SH-SY5Y (cell line): ENCODE data around the gene RBFOX1.

Experiments
- GATA2 ChIP-seq: IDR thresholded peaks from 2 replicates; pipeline ENCODE4 v1.6.1; 2011; ENCODE audit warnings: mild to moderate bottlenecking, low read depth, low read length
- GATA3 ChIP-seq: IDR thresholded peaks from 2 replicates; pipeline ENCODE4 v1.6.1; 2011; ENCODE audit warnings: low read depth, mild to moderate bottlenecking, low read length, moderate library complexity

DNA sequence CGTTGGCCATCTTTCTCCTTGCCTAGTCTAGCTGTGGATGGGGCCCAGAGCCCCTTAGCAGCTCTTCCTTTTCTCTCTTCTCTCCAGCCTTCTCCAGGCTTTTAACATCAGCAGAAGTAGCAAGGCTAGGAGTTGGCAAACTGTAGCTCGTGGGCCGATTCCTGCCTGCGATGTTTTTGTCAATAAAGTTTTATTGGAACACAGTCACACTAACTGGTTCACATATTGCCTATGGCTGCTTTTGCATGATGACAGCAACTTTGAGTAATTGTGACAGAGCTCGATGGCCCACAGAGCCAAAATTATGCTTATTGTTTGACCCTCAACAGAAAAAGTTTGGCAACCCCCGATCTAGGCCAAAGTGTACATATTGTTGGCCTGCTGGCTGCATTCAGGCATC, 199.9 kb downstream of the RBFOX1 start:
- TF ChIP-seq GATA3 (no peak), GATA2 (no peak)
